PC-3 (cell line): ENCODE measurements around the gene CTBP2. TPM values are rescaled to one million over a fixed set of nuclear protein-coding genes. Genes with fewer than 3 reads are reported as not detected.

Experiments
- ATAC-seq: fragments of 200-7000 bp; cut with Tn5 transposase; 2 replicates; pipeline ENCODE4 v1.9.1; 2020; ENCODE audit warnings: mild to moderate bottlenecking, moderate library complexity
- BruUV-seq: library from RNA; stranded (reverse); fragments of 400-500 nt; replicated peaks from 2 replicates; lab custom pipeline; 2021; lab: Mats Ljungman, UMichigan
- CTCF ChIA-PET: fragments of 300-600 bp; sonication (Branson Sonifier 250); formaldehyde crosslinking; loops from one replicate; lab custom pipeline; 2022; ENCODE audit warnings: antibody characterized with exemption; lab: Charles Lee
- POLR2A ChIA-PET: fragments of 300-600 bp; sonication (Branson Sonifier 250); formaldehyde crosslinking; loops from one replicate; lab custom pipeline; 2022; ENCODE audit warnings: antibody characterized with exemption; ENCODE audit not compliant: unreplicated experiment; lab: Charles Lee
- DNase-seq: peaks from one replicate; pipeline ENCODE4 v3.0.0-alpha.2; 2015
- H2AFZ ChIP-seq: fragments of 300-600 bp; sonication (generic); 2 replicates; pipeline ENCODE4 v1.6.0; 2016; ENCODE audit warnings: antibody characterized with exemption, low read length
- H3F3A ChIP-seq: fragments of 300-600 bp; sonication (generic); one replicate; pipeline ENCODE4 v1.6.0; 2017; ENCODE audit warnings: antibody characterized with exemption, low read length, control low read depth, mild to moderate bottlenecking; ENCODE audit not compliant: unreplicated experiment
- H3K27ac ChIP-seq: fragments of 300-600 bp; sonication (generic); 2 replicates; pipeline ENCODE4 v1.5.1; 2016; ENCODE audit warnings: mild to moderate bottlenecking, low read length
- H3K27me3 ChIP-seq: fragments of 300-600 bp; sonication (generic); 2 replicates; pipeline ENCODE4 v1.6.1; 2016; ENCODE audit warnings: low read length, mixed read lengths
- H3K36me3 ChIP-seq: fragments of 300-600 bp; sonication (generic); 2 replicates; pipeline ENCODE4 v1.6.1; 2016; ENCODE audit warnings: low read depth, mixed run types, low read length, mixed read lengths
- H3K4me1 ChIP-seq: fragments of 300-600 bp; sonication (generic); 2 replicates; pipeline ENCODE4 v1.5.1; 2016; ENCODE audit warnings: low read length; ENCODE audit not compliant: insufficient read depth
- H3K4me2 ChIP-seq: fragments of 300-600 bp; sonication (generic); 2 replicates; pipeline ENCODE4 v1.6.0; 2016; ENCODE audit warnings: low read length
- H3K4me3 ChIP-seq: fragments of 300-600 bp; sonication (generic); 2 replicates; pipeline ENCODE4 v1.5.1; 2016; ENCODE audit warnings: mild to moderate bottlenecking, low read length, mixed read lengths
- H3K79me2 ChIP-seq: fragments of 300-600 bp; sonication (generic); 2 replicates; pipeline ENCODE4 v1.6.1; 2017; ENCODE audit warnings: low read length, mixed read lengths
- H3K9ac ChIP-seq: fragments of 300-600 bp; sonication (generic); 2 replicates; pipeline ENCODE4 v1.6.0; 2016; ENCODE audit warnings: mild to moderate bottlenecking, low read length
- H3K9me2 ChIP-seq: fragments of 300-600 bp; sonication (generic); replicated peaks from 2 replicates; pipeline ENCODE4 v1.6.1; 2016; ENCODE audit warnings: mixed run types, low read length, mixed read lengths
- H3K9me3 ChIP-seq: fragments of 300-600 bp; sonication (generic); 2 replicates; pipeline ENCODE4 v1.6.1; 2016; ENCODE audit warnings: low read length, mixed read lengths
- H4K20me1 ChIP-seq: fragments of 300-600 bp; sonication (generic); 2 replicates; pipeline ENCODE4 v1.6.1; 2016; ENCODE audit warnings: low read length, mixed read lengths
- CTCF ChIP-seq: fragments of 300-600 bp; sonication (generic); conservative IDR thresholded peaks from 2 replicates; pipeline ENCODE4 v1.5.1; 2017; ENCODE audit warnings: antibody characterized with exemption, low read depth, mild to moderate bottlenecking, low read length
- EZH2 ChIP-seq: fragments of 300-600 bp; sonication (generic); IDR thresholded peaks from one replicate; pipeline ENCODE4 v1.6.1; 2017; ENCODE audit warnings: antibody characterized with exemption, mild to moderate bottlenecking, low read length; ENCODE audit not compliant: unreplicated experiment
- EZH2phosphoT487 ChIP-seq: fragments of 300-600 bp; sonication (generic); IDR thresholded peaks from 2 replicates; pipeline ENCODE4 v1.6.1; 2018; ENCODE audit warnings: mild to moderate bottlenecking, antibody characterized with exemption, low read length, borderline replicate concordance
- intact Hi-C: fragments of 100-400 bp; cut with micrococcal nuclease; formaldehyde crosslinking; loops from 2 replicates; pipeline ENCODE4 v1.9.0; 2023
- total RNA-seq: library from RNA; depleted of rRNA; stranded (reverse); fragments of >200 nt; gene quantifications from 2 replicates; pipeline ENCODE4 v1.2.3, GENCODE V29; 2014

CTBP2 gene
- total RNA-seq, 1 experiment from 2014 or later: 78.9 TPM

- CTCF ChIA-PET: no interaction called here
- Histone ChIP-seq H3K9ac (no peak overlapping the region), H4K20me1 (no peaks in the 10 kb centered on the region), H3K27me3 (no peaks in the 10 kb centered on the region), H3F3A (no peaks in the 10 kb centered on the region), H3K4me1 (peaks cover 8% of the 10 kb centered on the region; the same call in 1 of the 2 replicates), H3K79me2 (peaks cover 19% of the 10 kb centered on the region; the same call in 1 of the 2 replicates), H3K4me2 (no peak overlapping the region), H3K9me3 (no peaks in the 10 kb centered on the region), H3K4me3 (no peak overlapping the region), H3K9me2 (no peaks in the 10 kb centered on the region), H3K36me3 (no peaks in the 10 kb centered on the region; the same call in 1 of the 2 replicates), H3K27ac (no peak overlapping the region), H2AFZ (no peak overlapping the region)
- DNase-seq (no peak), ATAC-seq (no peak)
- no peak for TF ChIP-seq EZH2
- no peak for TF ChIP-seq EZH2phosphoT487
- TF ChIP-seq CTCF: no peak
- no TSS peak for BruUV-seq
- intact Hi-C loops: no loop called here
- POLR2A ChIA-PET: no interaction called here
Measured at GRCh38 chr10:125006921-125007426, 153.4 kb downstream of the CTBP2 start.

GRCh38 chr10:125006188-125006680 is 154.1 kb downstream of the CTBP2 start:
- TF ChIP-seq EZH2 (no peak), CTCF (no peak), EZH2phosphoT487 (no peak)
- no peak for ATAC-seq
- Histone ChIP-seq H3K4me2 (no peak overlapping the region), H2AFZ (no peak overlapping the region), H3K4me1 (peaks cover 4% of the 10 kb centered on the region; the same call in 1 of the 2 replicates), H3K79me2 (peaks cover 19% of the 10 kb centered on the region; the same call in 1 of the 2 replicates), H4K20me1 (no peaks in the 10 kb centered on the region), H3K9ac (no peak overlapping the region), H3K4me3 (no peak overlapping the region), H3K27ac (no peak overlapping the region), H3K27me3 (no peaks in the 10 kb centered on the region), H3K9me3 (no peaks in the 10 kb centered on the region), H3K9me2 (no peaks in the 10 kb centered on the region), H3F3A (no peaks in the 10 kb centered on the region), H3K36me3 (no peaks in the 10 kb centered on the region; the same call in 1 of the 2 replicates)
- BruUV-seq: no TSS peak
- intact Hi-C loops: no loop called here
- POLR2A ChIA-PET: no interaction called here
- CTCF ChIA-PET: no interaction called here
- no peak for DNase-seq
